NB4 (cell line): Measurements from ENCODE around the gene SLC6A6.

Experiments
- DNase-seq: peaks from one replicate; pipeline ENCODE4 v3.0.0; 2010; ENCODE audit warnings: low read depth
- H3K4me3 ChIP-seq: one replicate; pipeline ENCODE4 v1.5.1; 2011; ENCODE audit warnings: mild to moderate bottlenecking, low read depth, low read length, moderate library complexity
- MYC ChIP-seq: IDR thresholded peaks from 2 replicates; pipeline ENCODE4 v1.6.1; 2011; ENCODE audit warnings: low read depth, low read length
- POLR2A ChIP-seq: IDR thresholded peaks from 2 replicates; pipeline ENCODE4 v1.6.1; 2011; ENCODE audit warnings: mild to moderate bottlenecking; ENCODE audit not compliant: insufficient read length; ENCODE audit errors: extremely low read depth
- TF ChIP-seq, protein P1 (sequence below): IDR thresholded peaks from one replicate; pipeline ENCODE4 v1.5.1; 2012; ENCODE audit warnings: low read depth, low read length
- TF ChIP-seq, protein P2 (sequence below): IDR thresholded peaks from 2 replicates; pipeline ENCODE4 v1.6.1; 2011; ENCODE audit warnings: low read depth, low read length

The SLC6A6 gene

DNA sequence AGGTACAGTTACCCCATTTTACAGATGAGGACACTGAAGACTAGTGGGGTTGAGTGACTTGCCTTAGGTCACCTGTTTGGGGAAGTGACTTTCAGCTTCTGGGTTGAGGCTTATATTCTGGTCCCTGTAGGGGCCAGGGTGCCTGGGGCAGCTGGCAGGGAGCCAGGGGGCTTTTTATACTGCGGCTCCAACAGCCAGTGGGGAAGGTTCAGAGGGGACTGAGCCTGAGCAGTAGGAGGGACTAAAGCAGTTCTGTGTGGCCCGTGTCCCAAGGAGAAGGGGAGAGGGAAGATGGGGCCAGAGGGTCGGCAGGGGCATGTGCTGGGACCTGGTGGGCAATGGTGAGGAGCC lies 37.7 kb downstream of the SLC6A6 start:
- DNase-seq: peak; percentile 37
- no peak for TF ChIP-seq POLR2A
- TF ChIP-seq, protein P1, sequence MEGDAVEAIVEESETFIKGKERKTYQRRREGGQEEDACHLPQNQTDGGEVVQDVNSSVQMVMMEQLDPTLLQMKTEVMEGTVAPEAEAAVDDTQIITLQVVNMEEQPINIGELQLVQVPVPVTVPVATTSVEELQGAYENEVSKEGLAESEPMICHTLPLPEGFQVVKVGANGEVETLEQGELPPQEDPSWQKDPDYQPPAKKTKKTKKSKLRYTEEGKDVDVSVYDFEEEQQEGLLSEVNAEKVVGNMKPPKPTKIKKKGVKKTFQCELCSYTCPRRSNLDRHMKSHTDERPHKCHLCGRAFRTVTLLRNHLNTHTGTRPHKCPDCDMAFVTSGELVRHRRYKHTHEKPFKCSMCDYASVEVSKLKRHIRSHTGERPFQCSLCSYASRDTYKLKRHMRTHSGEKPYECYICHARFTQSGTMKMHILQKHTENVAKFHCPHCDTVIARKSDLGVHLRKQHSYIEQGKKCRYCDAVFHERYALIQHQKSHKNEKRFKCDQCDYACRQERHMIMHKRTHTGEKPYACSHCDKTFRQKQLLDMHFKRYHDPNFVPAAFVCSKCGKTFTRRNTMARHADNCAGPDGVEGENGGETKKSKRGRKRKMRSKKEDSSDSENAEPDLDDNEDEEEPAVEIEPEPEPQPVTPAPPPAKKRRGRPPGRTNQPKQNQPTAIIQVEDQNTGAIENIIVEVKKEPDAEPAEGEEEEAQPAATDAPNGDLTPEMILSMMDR: no peak
- no peak for TF ChIP-seq MYC
- TF ChIP-seq, protein P2, sequence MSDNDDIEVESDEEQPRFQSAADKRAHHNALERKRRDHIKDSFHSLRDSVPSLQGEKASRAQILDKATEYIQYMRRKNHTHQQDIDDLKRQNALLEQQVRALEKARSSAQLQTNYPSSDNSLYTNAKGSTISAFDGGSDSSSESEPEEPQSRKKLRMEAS: no peak
- no peak overlapping the region for H3K4me3 ChIP-seq

DNA sequence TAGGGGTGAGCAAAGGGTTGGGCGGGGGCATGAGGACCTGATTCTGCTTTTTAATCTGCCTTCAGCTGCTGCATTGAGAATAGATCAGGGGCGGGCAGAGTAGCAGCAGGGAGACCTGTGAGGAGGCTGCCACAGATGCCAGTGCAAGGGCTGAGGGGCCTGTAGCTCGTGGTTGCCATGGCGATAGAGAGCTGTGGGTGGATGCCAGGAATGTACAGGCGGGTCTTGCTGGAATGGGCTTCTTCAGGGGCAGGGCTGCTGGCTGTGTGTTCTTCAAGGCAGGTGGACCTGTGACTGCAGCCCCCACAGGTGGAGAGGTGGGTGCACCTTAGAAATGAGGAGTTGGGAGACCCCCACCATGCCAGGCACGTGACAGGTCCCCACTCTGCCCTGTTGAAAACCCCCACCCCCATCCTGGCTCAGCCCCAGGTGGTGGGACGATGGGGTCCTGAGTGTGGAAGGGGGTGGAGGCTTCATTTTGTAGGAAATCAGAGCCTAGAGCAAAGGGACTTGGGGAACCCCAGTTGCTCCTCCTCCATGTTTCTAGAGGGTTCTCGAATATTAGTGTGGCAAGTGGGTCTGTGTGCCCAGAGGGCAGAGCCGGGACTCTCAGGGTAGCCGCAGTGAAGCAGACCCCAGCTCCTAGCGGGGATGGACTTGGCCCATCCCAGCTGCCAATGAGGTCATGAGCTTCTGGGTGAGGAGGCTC lies 38.3 kb downstream of the SLC6A6 start:
- no peak overlapping the region for H3K4me3 ChIP-seq
- DNase-seq: no peak
- TF ChIP-seq, protein P2: no peak
- no peak for TF ChIP-seq MYC

DNA sequence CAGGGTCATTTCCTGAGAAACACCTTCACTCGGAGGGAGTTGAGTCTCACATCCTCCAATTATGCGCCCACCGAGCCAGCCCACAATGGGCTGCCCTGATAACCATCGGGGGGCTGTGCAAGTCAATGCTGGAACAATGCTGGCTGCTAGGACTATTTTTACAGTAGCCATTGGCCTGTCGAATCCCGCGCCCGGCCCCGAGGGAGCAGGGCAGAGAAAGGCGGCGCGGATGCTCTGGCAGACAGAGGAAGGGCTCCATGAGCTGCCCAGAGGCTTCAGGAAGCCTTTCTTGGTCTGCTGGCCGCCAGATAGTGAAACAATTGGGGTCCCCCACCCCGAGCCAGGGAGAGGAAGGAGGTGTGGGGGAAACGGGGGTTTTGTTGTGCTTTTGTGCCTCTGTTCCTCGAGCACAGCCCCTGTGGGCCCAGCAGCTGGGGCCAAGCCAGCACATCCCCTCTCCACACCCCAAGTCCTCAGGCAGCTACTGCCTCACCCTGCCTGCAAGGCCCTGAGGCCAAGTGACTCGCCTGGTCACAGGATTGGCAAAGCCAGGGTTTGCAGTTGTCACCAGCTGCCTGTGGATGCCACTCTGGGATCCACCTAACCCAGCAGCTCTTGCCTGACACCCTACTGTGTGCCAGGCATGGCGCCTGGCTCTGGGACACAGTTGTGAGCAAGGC lies 39.0 kb downstream of the SLC6A6 start:
- TF ChIP-seq MYC (no peak), POLR2A (no peak)
- TF ChIP-seq, protein P1: no peak
- TF ChIP-seq, protein P2: no peak
- no peak for DNase-seq
- no peak overlapping the region for H3K4me3 ChIP-seq

DNA sequence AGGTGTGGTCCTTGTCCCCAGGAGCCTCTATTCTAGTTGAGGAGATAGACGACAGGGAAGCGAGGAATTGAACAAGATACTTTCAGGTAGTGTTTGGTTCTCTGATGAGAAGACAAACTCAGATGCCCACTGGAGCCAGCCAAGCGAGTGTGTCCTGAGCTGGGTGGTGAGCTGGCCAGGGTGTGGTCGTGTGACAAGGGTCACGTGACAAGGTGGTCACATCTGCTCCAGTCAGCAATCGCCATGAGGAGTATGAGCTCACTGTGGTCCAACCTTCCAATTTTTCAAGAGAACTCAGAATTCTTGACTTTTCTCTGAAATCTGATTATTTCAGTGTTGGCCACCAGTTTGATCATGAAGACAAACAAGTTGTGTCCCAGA lies 39.5 kb downstream of the SLC6A6 start:
- DNase-seq: no peak
- H3K4me3 ChIP-seq: no peak overlapping the region
- TF ChIP-seq, protein P1: no peak
- TF ChIP-seq, protein P2: no peak
- TF ChIP-seq MYC (no peak), POLR2A (no peak)

DNA sequence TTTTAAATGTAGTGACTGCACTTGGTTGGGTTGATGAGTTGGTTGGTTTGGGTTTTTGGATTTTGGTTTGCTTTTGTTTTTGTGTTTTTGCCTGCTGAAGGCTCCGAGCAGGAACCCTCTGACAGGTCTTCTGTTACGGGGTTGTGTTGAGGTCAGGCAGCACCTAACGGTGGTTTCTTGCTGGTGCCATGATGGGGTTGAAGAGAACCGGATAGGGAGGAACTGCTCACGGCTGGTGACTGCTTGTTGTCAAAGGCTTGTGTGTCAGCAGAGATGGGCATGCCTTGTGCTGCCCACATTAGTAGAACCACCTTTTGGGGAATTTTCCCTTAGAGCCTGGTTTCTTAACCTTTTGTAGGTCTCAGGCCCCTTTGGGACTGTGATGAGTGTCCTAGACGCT lies 42.0 kb downstream of the SLC6A6 start:
- no peak for DNase-seq
- TF ChIP-seq POLR2A (no peak), MYC (no peak)
- TF ChIP-seq, protein P1: no peak
- TF ChIP-seq, protein P2: no peak
- H3K4me3 ChIP-seq: no peak overlapping the region

DNA sequence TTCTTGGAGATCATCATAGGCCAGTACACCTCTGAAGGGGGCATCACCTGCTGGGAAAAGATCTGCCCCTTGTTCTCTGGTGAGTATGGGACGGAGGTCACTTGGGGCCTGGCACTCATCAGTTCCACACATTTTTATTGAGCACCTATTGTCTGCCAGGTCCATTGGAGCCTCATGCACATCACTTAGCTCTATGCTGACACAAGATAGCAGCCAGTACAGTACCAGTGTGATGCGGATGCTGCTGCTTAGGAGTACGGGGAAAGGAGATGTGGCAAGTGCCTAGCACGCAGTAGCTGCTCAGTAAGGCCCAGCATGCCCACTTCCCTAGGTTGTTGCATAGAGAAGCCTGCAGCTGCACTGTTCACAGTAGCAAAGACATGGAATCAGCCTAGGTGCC lies 43.4 kb downstream of the SLC6A6 start:
- TF ChIP-seq MYC (no peak), POLR2A (no peak)
- TF ChIP-seq, protein P2: no peak
- TF ChIP-seq, protein P1: no peak
- DNase-seq: no peak
- no peak overlapping the region for H3K4me3 ChIP-seq
